ENCODE data around the gene CRTC3. TPM values are rescaled to one million over a fixed set of nuclear protein-coding genes. Genes with fewer than 3 reads are reported as not detected.

The CRTC3 gene
- total RNA-seq, 1 experiment from 2014 or later, result 3.9 TPM

- H4K91ac ChIP-seq (ENCODE audit: insufficient read length, low read depth, low read length), result no peak overlapping the region
- no peak overlapping the region; a peak in 1 of 7 replicates for H3K27ac Mint-ChIP-seq
- H2BK5ac ChIP-seq (ENCODE audit: insufficient read length, low read length), result no peak overlapping the region
- no peak for TF ChIP-seq CTCF (conservative IDR thresholded peaks at IDR 0.05)
- H3K36me3 Mint-ChIP-seq (ENCODE audit: insufficient read depth in 1 of 3, low read depth in 3 of 3), result peaks cover 15 to 71% (median 61%) of the 10 kb centered on the region in 3 experiments; a peak in 6 of 7 replicates
- no peak overlapping the region for H2BK120ac ChIP-seq (ENCODE audit: low read depth, low read length, poor library complexity, severe bottlenecking)
- no peaks in the 10 kb centered on the region for H3K79me1 ChIP-seq (ENCODE audit: insufficient read depth, low read depth, low read length, poor library complexity, severe bottlenecking)
- no peak overlapping the region for H3K23ac ChIP-seq (ENCODE audit: insufficient read length, low read depth, low read length)
- H2AK5ac ChIP-seq (ENCODE audit: insufficient read length, low read length), result no peak overlapping the region
- H3T11ph ChIP-seq (ENCODE audit: low read length), result no peak overlapping the region
- H3K9me3 ChIP-seq (ENCODE audit: control insufficient read depth, low read depth, low read length), result no peaks in the 10 kb centered on the region
- no peak overlapping the region for H2AFZ ChIP-seq (ENCODE audit: low read length)
- H3K27ac ChIP-seq (ENCODE audit: insufficient read length, low read depth, low read length), result no peak overlapping the region
- no peaks in the 10 kb centered on the region for H3K27me3 Mint-ChIP-seq (ENCODE audit: low read depth)
- no peak overlapping the region for H3K4ac ChIP-seq (ENCODE audit: low read depth, low read length)
- no CpG with 5 or more reads among the region's 3 CpGs for whole genome bisulfite sequencing (ENCODE audit: extremely low coverage, insufficient read length, low lambda C conversion rate)
- no peaks in the 10 kb centered on the region for H3K4me1 ChIP-seq (ENCODE audit: insufficient read depth, low read length)
- H4K20me1 ChIP-seq (ENCODE audit: control insufficient read depth, insufficient read depth, insufficient read length), result no peaks in the 10 kb centered on the region
- no peak overlapping the region for H2BK12ac ChIP-seq (ENCODE audit: insufficient read length, low read depth, low read length)
- H3K79me2 ChIP-seq (ENCODE audit: insufficient read depth, low read length), result no peaks in the 10 kb centered on the region
- no peak overlapping the region for H3K9ac ChIP-seq (ENCODE audit: extremely low read depth, insufficient read length, low read length)
- H2BK15ac ChIP-seq (ENCODE audit: low read depth, low read length), result no peak overlapping the region
- no peak overlapping the region for H2BK20ac ChIP-seq (ENCODE audit: low read depth, low read length, poor library complexity, severe bottlenecking)
- no peaks in the 10 kb centered on the region for H3K9me3 Mint-ChIP-seq
- no peak for DNase-seq
- no peak overlapping the region for H4K5ac ChIP-seq (ENCODE audit: insufficient read length, low read depth, low read length)
- no peak overlapping the region for H3K4me3 Mint-ChIP-seq
- no peak overlapping the region for H3K14ac ChIP-seq (ENCODE audit: insufficient read depth, low read length)
- H3K23me2 ChIP-seq (ENCODE audit: insufficient read length, low read depth, low read length, poor library complexity, severe bottlenecking), result no peaks in the 10 kb centered on the region
- H3K18ac ChIP-seq (ENCODE audit: insufficient read length, low read depth, low read length), result no peak overlapping the region
- H3K4me2 ChIP-seq (ENCODE audit: insufficient read depth, insufficient read length, low read length), result no peak overlapping the region
- no peak overlapping the region for H4K8ac ChIP-seq (replicated peaks; ENCODE audit: insufficient read length, low read depth, low read length)
- H3K4me1 Mint-ChIP-seq, result no peaks in the 10 kb centered on the region
- H3K27me3 ChIP-seq (ENCODE audit: insufficient read depth, low read length), result no peaks in the 10 kb centered on the region
- H3K56ac ChIP-seq (ENCODE audit: insufficient read length, low read depth, low read length), result no peak overlapping the region
These were observed 48.7 kb upstream of the CRTC3 start for GRCh38 chr15:90481023-90481422.
